ENCODE measurements around the gene VPS9D1.

DNA sequence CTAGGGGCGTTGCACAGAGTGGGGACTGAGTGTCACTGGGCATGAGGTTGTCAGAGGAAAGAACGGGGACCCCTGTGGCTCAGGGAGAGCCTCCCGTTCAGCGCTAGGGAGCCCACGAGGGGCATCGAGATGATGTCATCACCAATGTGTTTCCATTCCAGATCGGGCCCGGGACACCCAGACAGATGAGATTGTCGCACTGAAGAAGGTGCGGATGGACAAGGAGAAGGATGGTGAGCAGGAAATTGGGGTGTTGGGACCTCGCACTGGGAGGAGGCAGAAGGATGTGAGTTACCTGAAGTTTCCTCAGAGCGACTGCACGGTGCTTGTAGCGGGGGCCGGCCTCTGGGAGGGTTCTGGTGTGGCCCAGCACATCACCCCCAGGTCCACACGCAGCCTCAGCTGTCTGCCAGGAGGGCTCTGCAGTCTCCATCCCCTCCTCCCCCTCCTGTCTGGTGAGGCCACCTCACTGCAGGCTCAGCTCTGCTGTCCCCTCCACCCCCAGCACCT is 30.3 kb downstream of the VPS9D1 start:
- TF ChIP-seq, protein P1, sequence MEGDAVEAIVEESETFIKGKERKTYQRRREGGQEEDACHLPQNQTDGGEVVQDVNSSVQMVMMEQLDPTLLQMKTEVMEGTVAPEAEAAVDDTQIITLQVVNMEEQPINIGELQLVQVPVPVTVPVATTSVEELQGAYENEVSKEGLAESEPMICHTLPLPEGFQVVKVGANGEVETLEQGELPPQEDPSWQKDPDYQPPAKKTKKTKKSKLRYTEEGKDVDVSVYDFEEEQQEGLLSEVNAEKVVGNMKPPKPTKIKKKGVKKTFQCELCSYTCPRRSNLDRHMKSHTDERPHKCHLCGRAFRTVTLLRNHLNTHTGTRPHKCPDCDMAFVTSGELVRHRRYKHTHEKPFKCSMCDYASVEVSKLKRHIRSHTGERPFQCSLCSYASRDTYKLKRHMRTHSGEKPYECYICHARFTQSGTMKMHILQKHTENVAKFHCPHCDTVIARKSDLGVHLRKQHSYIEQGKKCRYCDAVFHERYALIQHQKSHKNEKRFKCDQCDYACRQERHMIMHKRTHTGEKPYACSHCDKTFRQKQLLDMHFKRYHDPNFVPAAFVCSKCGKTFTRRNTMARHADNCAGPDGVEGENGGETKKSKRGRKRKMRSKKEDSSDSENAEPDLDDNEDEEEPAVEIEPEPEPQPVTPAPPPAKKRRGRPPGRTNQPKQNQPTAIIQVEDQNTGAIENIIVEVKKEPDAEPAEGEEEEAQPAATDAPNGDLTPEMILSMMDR (IDR thresholded peaks at IDR 0.05; ENCODE audit: low read length), result no peak
- no peak for TF ChIP-seq EZH2 (IDR thresholded peaks at IDR 0.05; ENCODE audit: borderline replicate concordance, low read length)

All from OCI-LY1 (cell line).